Smooth muscle cell (in vitro differentiated cells): ENCODE results near the gene NCAN. TPM values are rescaled to one million over a fixed set of nuclear protein-coding genes. Genes with fewer than 3 reads are reported as not detected.

Experiments used
- DNase-seq: peaks from one replicate; lab custom pipeline; 2025; ENCODE audit not compliant: unreplicated experiment; lab: John Stamatoyannopoulos, UW
- H2AFZ ChIP-seq: fragments of 200-600 bp; sonication (generic); 2 replicates; pipeline ENCODE4 v1.6.0; 2016; ENCODE audit warnings: antibody characterized with exemption, low read depth, mild to moderate bottlenecking
- H3F3A ChIP-seq: fragments of 200-600 bp; sonication (generic); 2 replicates; pipeline ENCODE4 v1.6.0; 2017; ENCODE audit warnings: antibody characterized with exemption, low read depth
- H3K27ac ChIP-seq: fragments of 200-600 bp; sonication (generic); 2 replicates; pipeline ENCODE4 v1.5.1; 2016; ENCODE audit warnings: low read depth, mild to moderate bottlenecking
- H3K27me3 ChIP-seq: fragments of 200-600 bp; sonication (generic); 2 replicates; pipeline ENCODE4 v1.6.1; 2016; ENCODE audit warnings: low read depth, mild to moderate bottlenecking
- H3K36me3 ChIP-seq: fragments of 200-600 bp; sonication (generic); 2 replicates; pipeline ENCODE4 v1.5.1; 2016; ENCODE audit warnings: low read depth
- H3K4me1 ChIP-seq: fragments of 200-600 bp; sonication (generic); 2 replicates; pipeline ENCODE4 v1.5.1; 2016; ENCODE audit warnings: low read depth
- H3K4me2 ChIP-seq: fragments of 200-600 bp; sonication (generic); 2 replicates; pipeline ENCODE4 v1.6.0; 2016; ENCODE audit warnings: mild to moderate bottlenecking
- H3K4me3 ChIP-seq: fragments of 200-600 bp; sonication (generic); 2 replicates; pipeline ENCODE4 v1.5.1; 2016; ENCODE audit warnings: mild to moderate bottlenecking
- H3K79me2 ChIP-seq: fragments of 200-600 bp; sonication (generic); 2 replicates; pipeline ENCODE4 v1.6.0; 2016; ENCODE audit warnings: low read depth, mild to moderate bottlenecking
- H3K9ac ChIP-seq: fragments of 200-600 bp; sonication (generic); 2 replicates; pipeline ENCODE4 v1.6.0; 2016; ENCODE audit warnings: low read depth
- H3K9me3 ChIP-seq: fragments of 200-600 bp; sonication (generic); replicated peaks from 2 replicates; pipeline ENCODE4 v1.5.1; 2016; ENCODE audit warnings: low read depth
- H4K20me1 ChIP-seq: fragments of 200-600 bp; sonication (generic); 2 replicates; pipeline ENCODE4 v1.6.0; 2016; ENCODE audit warnings: low read depth
- CTCF ChIP-seq: fragments of 200-600 bp; sonication (generic); IDR thresholded peaks from 2 replicates; pipeline ENCODE4 v1.5.1; 2017; ENCODE audit warnings: borderline replicate concordance, mild to moderate bottlenecking, antibody characterized with exemption; ENCODE audit not compliant: insufficient read depth, poor library complexity, severe bottlenecking
- WGBS: methylation state at CpG from one replicate; pipeline ENCODE4 v1.1.7; 2016; ENCODE audit warnings: low lambda C conversion rate; 5-methylcytosine and 5-hydroxymethylcytosine counted together
- polyA plus RNA-seq: library from polyadenylated mRNA; unstranded; fragments of >200 nt; fragmentation: Nextera tagmentation; extraction: Ambion mirVana; gene quantifications from 2 replicates; pipeline ENCODE4 v1.2.1, GENCODE V29; 2016
- total RNA-seq: library from RNA; depleted of rRNA; stranded (reverse); fragments of >200 nt; gene quantifications from 2 replicates; pipeline ENCODE4 v1.2.3, GENCODE V29; 2014

NCAN gene
- total and polyA plus RNA-seq, 2 experiments from 2014 or later: not detected

DNA sequence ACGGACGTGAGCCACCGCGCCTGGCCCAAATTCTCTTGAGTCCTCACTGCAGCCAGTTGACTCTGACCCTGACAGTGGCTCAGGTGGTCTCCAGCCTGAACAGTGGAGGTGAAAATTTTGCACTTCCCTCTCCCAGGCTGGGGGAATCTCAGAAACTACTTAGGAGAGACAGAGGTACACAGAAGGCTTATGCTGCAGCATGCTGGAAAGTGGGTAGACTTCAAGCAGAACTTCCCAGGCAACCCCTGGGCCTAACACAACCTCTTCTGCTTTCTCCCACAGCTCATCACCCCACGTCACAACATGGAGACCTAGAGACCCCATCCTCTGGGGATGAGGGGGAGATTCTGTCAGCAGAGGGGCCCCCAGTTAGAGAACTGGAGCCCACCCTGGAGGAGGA, 14.4 kb downstream of the NCAN start:
- no peak for DNase-seq
- Histone ChIP-seq H3K36me3 (no peaks in the 10 kb centered on the region), H4K20me1 (no peaks in the 10 kb centered on the region), H3K27ac (no peak overlapping the region), H3K27me3 (peaks cover 56% of the 10 kb centered on the region), H3K79me2 (no peaks in the 10 kb centered on the region), H3K4me3 (no peak overlapping the region), H3K4me2 (no peak overlapping the region), H3K4me1 (no peaks in the 10 kb centered on the region), H2AFZ (no peak overlapping the region), H3F3A (no peaks in the 10 kb centered on the region), H3K9ac (no peak overlapping the region), H3K9me3 (no peaks in the 10 kb centered on the region)
- TF ChIP-seq CTCF: no peak
- 90% methylated on average over 5 of the region's 5 CpGs for WGBS

DNA sequence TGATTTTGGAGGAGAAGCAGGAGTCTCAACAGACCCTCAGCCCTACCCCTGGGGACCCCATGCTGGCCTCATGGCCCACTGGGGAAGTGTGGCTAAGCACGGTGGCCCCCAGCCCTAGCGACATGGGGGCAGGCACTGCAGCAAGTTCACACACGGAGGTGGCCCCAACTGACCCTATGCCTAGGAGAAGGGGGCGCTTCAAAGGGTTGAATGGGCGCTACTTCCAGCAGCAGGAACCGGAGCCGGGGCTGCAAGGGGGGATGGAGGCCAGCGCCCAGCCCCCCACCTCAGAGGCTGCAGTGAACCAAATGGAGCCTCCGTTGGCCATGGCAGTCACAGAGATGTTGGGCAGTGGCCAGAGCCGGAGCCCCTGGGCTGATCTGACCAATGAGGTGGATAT, 14.9 kb downstream of the NCAN start:
- H3K27ac ChIP-seq: no peak overlapping the region
- DNase-seq: no peak
- no peaks in the 10 kb centered on the region for H4K20me1 ChIP-seq

GRCh38 chr19:19227217-19227616, 15.5 kb downstream of the NCAN start:
- H2AFZ ChIP-seq: no peak overlapping the region
- no peaks in the 10 kb centered on the region for H3K79me2 ChIP-seq
- no peak overlapping the region for H3K4me3 ChIP-seq
- H4K20me1 ChIP-seq: no peaks in the 10 kb centered on the region
- no peak for DNase-seq
- H3K9ac ChIP-seq: no peak overlapping the region
- no peaks in the 10 kb centered on the region for H3K9me3 ChIP-seq
- TF ChIP-seq CTCF: no peak
- H3K4me1 ChIP-seq: no peaks in the 10 kb centered on the region
- H3K27me3 ChIP-seq: peaks cover 56% of the 10 kb centered on the region
- H3K27ac ChIP-seq: no peak overlapping the region
- no peaks in the 10 kb centered on the region for H3K36me3 ChIP-seq
- no peak overlapping the region for H3K4me2 ChIP-seq
- H3F3A ChIP-seq: no peaks in the 10 kb centered on the region
- WGBS: 86% methylated on average over 4 of the region's 4 CpGs

More for the DNA sequence above, 14.9 kb downstream of the NCAN start:
- Histone ChIP-seq H3K9ac (no peak overlapping the region), H3K4me3 (no peak overlapping the region), H3K36me3 (no peaks in the 10 kb centered on the region), H2AFZ (no peak overlapping the region), H3K4me2 (no peak overlapping the region), H3F3A (no peaks in the 10 kb centered on the region), H3K27me3 (peaks cover 56% of the 10 kb centered on the region), H3K4me1 (no peaks in the 10 kb centered on the region), H3K9me3 (no peaks in the 10 kb centered on the region), H3K79me2 (no peaks in the 10 kb centered on the region)
- TF ChIP-seq CTCF: no peak
- WGBS: 85% methylated on average over 10 of the region's 10 CpGs

DNA sequence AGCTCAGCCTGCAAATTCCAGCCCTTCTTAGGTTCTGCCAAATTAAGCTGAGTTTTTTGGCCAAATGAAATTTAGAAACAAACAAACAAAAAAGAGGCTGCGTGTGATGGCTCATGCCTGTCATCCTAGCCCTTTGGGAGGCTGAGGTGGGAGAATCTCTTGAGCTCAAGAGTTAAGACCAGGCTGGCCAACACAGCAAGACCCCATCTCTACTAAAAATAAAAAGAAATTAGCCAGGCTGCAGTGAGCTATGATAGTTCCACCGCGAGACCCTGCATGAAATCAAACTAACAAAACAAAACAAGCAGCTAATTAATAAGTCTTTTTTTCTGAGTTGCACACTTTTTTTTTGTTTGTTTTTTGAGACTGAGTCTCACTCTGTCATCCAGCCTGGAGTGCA, 17.9 kb downstream of the NCAN start:
- Histone ChIP-seq H3K4me1 (no peaks in the 10 kb centered on the region), H2AFZ (no peak overlapping the region), H3K79me2 (no peaks in the 10 kb centered on the region), H3K27ac (no peak overlapping the region), H3K4me2 (no peak overlapping the region), H3K9me3 (peaks cover 5% of the 10 kb centered on the region), H3K9ac (no peak overlapping the region), H3K36me3 (no peaks in the 10 kb centered on the region), H3F3A (no peaks in the 10 kb centered on the region), H4K20me1 (no peaks in the 10 kb centered on the region), H3K27me3 (peaks cover 39% of the 10 kb centered on the region), H3K4me3 (no peak overlapping the region)
- WGBS: 96% methylated on average over 3 of the region's 3 CpGs
- no peak for DNase-seq
- no peak for TF ChIP-seq CTCF
